ENCODE results near the gene PPP1R16B. TPM values are rescaled to one million over a fixed set of nuclear protein-coding genes. Genes with fewer than 3 reads are reported as not detected.

The PPP1R16B gene
- total RNA-seq = 13.0 TPM
- long read RNA-seq, full-length matches to known transcripts = 9 of 31 reads
- long read RNA-seq, partial matches to known transcripts = 16 of 31 reads
- long read RNA-seq, other reads (novel, unspliced or antisense) = 6 of 31 reads

DNA sequence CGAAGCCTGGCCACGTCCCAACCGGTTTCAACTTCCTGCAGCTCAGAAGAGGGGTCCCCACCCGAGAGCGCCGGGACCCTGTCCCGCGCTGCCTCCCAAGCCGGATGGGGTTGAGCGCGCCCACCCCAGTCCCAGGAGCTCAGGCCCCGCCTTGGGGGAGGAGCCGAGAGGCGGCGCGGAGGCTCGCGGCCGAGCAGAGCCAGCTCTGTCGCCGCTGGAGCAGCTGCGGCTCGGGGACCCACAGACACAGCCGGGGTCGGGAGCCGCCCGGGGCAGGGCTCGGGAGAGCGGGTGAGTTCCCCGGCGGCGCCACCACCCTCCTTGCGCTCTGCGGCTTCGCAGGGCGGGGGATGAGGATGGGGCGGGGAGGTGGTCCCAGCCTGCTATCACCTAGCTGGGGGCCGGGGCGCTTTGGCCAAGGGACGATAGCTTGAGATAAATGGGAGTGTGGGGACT is at the start of gene PPP1R16B:
TSS of gene PPP1R16B (plus strand) at position 196 of the 456 bp plus-strand sequence. CDS start 30,229 bp downstream, outside the sequence.
- peak; percentile 81 to 83 for ATAC-seq
- peaks cover 30% of the 10 kb centered on the region for H3K27me3 ChIP-seq (ENCODE audit: low read depth)
- H3K27ac ChIP-seq = peak within 1 kb of the TSS; percentile 79

DNA sequence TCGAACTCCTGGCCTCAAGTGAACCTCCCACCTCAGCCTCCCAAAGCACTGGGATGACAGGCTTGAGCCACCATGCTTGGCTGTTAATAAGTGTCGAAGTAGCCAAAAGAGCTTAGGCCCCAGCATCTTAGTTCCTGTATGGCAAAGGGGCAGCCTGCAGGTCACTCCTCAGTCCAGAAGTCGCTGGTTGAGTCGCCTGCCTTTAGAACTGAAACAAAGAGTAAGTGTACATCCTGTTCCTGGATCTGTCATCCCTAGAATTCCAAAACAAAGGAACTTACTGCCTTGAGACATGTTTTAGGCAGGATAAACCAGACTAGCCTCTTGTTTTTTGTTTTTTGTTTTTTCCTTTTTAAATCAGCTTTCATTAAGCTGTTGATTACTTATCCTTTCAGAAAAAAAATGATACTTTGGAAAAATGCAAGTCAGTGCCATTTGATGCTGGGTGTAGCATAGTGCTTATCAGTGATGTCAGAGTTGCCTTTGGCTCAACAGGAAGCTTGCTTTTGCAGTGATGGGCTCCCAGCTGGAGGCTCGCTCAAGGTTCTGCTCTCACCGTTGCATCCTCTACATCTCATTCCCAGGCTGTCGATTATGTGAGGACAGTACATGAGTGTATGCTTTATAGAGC is 48.2 kb upstream of the PPP1R16B start:
- TF ChIP-seq, protein P1, sequence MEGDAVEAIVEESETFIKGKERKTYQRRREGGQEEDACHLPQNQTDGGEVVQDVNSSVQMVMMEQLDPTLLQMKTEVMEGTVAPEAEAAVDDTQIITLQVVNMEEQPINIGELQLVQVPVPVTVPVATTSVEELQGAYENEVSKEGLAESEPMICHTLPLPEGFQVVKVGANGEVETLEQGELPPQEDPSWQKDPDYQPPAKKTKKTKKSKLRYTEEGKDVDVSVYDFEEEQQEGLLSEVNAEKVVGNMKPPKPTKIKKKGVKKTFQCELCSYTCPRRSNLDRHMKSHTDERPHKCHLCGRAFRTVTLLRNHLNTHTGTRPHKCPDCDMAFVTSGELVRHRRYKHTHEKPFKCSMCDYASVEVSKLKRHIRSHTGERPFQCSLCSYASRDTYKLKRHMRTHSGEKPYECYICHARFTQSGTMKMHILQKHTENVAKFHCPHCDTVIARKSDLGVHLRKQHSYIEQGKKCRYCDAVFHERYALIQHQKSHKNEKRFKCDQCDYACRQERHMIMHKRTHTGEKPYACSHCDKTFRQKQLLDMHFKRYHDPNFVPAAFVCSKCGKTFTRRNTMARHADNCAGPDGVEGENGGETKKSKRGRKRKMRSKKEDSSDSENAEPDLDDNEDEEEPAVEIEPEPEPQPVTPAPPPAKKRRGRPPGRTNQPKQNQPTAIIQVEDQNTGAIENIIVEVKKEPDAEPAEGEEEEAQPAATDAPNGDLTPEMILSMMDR (IDR thresholded peaks at IDR 0.05) = no peak
- intact Hi-C loops (cut with DNase I) = no loop called here
- Histone ChIP-seq H3K4me1 (no peaks in the 10 kb centered on the region), H3K36me3 (peaks cover 99% of the 10 kb centered on the region), H3K9me3 (no peaks in the 10 kb centered on the region), H3K27ac (peak overlapping the region; percentile 25), H3K4me3 (no peak overlapping the region), H3K27me3 (ENCODE audit: low read depth) (no peaks in the 10 kb centered on the region)
- DNase-seq = no peak
- ATAC-seq = no peak

More for the DNA sequence above, at the start of gene PPP1R16B:
- no peaks in the 10 kb centered on the region for H3K36me3 ChIP-seq
- TF ChIP-seq, protein P1 (IDR thresholded peaks at IDR 0.05) = no peak
- no peaks in the 10 kb centered on the region for H3K9me3 ChIP-seq
- DNase-seq = peak; percentile 59
- peaks cover 48% of the 10 kb centered on the region for H3K4me1 ChIP-seq
- H3K4me3 ChIP-seq = peak within 1 kb of the TSS; percentile 72
- intact Hi-C loops (cut with DNase I) = no loop called here

DNA sequence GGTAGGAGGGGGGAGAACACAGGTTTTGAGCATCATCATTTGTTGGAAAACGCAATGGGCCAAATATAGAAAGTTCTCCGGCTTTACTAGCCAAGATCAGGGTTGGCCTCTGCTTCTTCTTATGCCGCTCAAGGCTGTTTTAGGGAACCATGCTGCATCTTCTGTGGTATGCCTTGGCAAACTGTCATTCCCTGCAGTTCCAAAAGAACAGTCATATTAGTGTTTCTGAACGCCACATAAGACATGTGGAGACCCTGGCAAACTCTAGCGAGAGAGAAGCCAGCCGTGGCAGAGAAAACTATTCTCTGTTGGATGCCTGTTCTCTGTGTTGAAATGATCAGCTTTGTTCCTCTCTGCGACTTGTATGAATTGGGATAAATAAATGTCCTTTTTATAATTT is 46.4 kb upstream of the PPP1R16B start:
- Histone ChIP-seq H3K27ac (no peak overlapping the region), H3K4me3 (no peak overlapping the region), H3K27me3 (ENCODE audit: low read depth) (no peaks in the 10 kb centered on the region), H3K4me1 (no peaks in the 10 kb centered on the region), H3K36me3 (peaks cover 99% of the 10 kb centered on the region), H3K9me3 (no peaks in the 10 kb centered on the region)
- TF ChIP-seq, protein P1 (IDR thresholded peaks at IDR 0.05) = no peak
- DNase-seq (no peak), ATAC-seq (no peak)
- intact Hi-C loops (cut with DNase I) = no loop called here

DNA sequence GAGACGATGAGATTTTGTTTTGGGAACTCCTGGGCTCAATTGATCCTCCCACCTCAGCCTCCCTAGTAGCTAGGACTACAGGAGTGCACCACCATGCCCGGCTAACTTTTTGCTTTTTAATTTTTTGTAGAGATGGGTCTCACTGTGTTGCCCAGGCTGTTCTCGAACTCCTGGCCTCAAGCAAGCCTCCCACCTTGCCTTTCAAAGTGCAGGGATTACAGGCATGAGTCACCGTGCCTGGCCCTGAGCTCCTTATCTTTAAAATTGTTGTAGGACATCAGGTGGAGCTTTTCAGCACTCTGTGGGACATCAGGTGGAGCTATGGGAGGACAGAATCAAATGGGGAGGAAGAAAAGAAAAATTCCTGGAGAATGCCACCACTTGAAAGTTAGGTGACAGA is 44.5 kb upstream of the PPP1R16B start:
- no peak overlapping the region for H3K27ac ChIP-seq
- H3K27me3 ChIP-seq (ENCODE audit: low read depth) = no peaks in the 10 kb centered on the region
- intact Hi-C loops (cut with DNase I) = no loop called here
- TF ChIP-seq, protein P1 (IDR thresholded peaks at IDR 0.05) = no peak
- no peak for DNase-seq
- no peak for ATAC-seq
- H3K4me3 ChIP-seq = no peak overlapping the region
- H3K4me1 ChIP-seq = no peaks in the 10 kb centered on the region
- H3K36me3 ChIP-seq = peaks cover 100% of the 10 kb centered on the region
- no peaks in the 10 kb centered on the region for H3K9me3 ChIP-seq

DNA sequence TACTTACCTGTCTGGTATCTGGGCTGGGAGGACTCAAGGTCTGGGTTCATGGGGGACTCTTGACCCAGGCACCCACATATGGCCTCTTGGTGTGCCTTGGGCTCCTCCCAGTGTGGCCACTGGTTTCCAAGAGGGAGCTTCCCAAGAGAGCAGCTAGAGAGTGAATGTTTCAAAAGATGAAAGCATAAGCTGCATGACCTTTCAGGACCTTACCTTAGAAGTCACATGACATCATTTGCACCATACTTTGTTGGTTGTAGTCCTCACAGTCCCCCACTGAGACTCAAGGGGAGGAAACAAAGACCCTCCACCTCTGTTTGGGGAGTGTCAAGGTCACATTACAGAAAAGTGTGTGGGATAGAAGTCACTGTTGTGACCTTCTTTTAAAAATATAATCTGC is 43.3 kb upstream of the PPP1R16B start:
- Histone ChIP-seq H3K4me1 (no peaks in the 10 kb centered on the region), H3K27ac (no peak overlapping the region), H3K4me3 (no peak overlapping the region), H3K27me3 (ENCODE audit: low read depth) (no peaks in the 10 kb centered on the region), H3K36me3 (peaks cover 100% of the 10 kb centered on the region), H3K9me3 (no peaks in the 10 kb centered on the region)
- DNase-seq = no peak
- intact Hi-C loops (cut with DNase I) = no loop called here
- TF ChIP-seq, protein P1 (IDR thresholded peaks at IDR 0.05) = no peak
- ATAC-seq = no peak
